Measurements from ENCODE around the gene TRIM65. TPM values are rescaled to one million over a fixed set of nuclear protein-coding genes. Genes with fewer than 3 reads are reported as not detected.
"Not testable (repeated sequence)": the region's sequence is repeated elsewhere in the genome, so short reads cannot be mapped to it uniquely, and the experiment has no call there.

TRIM65 gene
- total and polyA plus RNA-seq, 2 experiments from 2014 or later: 12.5 to 16.8 TPM

GRCh38 chr17:75869282-75870141 is 27.2 kb downstream of the TRIM65 start:
- Histone ChIP-seq H2AFZ (no peak overlapping the region), H4K20me1 (ENCODE audit: insufficient read depth, poor library complexity, severe bottlenecking) (no peaks in the 10 kb centered on the region), H3K4me1 (ENCODE audit: insufficient read depth) (peaks cover 13% of the 10 kb centered on the region), H3K9me3 (ENCODE audit: low read depth) (no peaks in the 10 kb centered on the region), H3K36me3 (replicated peaks; ENCODE audit: insufficient read depth, low read depth) (no peaks in the 10 kb centered on the region), H3K4me3 (no peak overlapping the region), H3K9me2 (replicated peaks; ENCODE audit: insufficient read depth) (no peaks in the 10 kb centered on the region), H3K79me2 (no peaks in the 10 kb centered on the region), H3K4me2 (peak overlapping the region; percentile 22), H3K27ac (peak overlapping the region; percentile 87), H3K27me3 (no peaks in the 10 kb centered on the region)
- no peak for DNase-seq (ENCODE audit: low spot score)
- TF ChIP-seq EZH2phosphoT487 (IDR thresholded peaks at IDR 0.05; ENCODE audit: low read depth, severe bottlenecking, unreplicated experiment) (no peak), CTCF (IDR thresholded peaks at IDR 0.05; ENCODE audit: poor library complexity) (no peak), EZH2 (IDR thresholded peaks at IDR 0.05; ENCODE audit: borderline replicate concordance) (no peak)
- 71% methylated on average over 23 of the region's 23 CpGs for WGBS (ENCODE audit: low lambda C conversion rate, missing lambda C conversion rate)

DNA sequence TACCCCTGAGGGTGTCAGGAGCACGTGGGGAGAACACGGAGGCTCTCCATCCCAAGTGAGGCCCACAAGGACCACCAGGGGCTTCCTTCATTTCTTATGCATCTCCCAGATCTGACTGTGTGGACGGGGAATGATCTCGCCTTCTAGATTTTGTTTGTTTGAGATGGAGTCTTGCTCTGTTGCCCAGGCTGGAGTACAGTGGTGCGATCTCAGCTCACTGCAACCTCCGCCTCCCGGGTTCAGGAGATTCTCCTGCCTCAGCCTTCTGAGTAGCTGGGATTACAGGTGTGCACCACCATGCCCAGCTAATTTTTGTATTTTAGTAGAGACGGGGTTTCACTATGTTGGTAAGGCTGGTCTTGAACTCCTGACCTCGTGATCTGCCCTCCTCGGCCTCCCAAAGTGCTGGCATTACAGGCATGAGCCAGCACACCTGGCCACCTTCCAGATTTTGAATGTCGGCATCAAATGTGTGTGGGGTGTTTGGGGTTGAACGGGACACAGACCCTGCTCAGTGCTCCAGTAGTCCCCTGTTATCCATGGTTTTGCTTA is 27.9 kb downstream of the TRIM65 start:
- Histone ChIP-seq H3K4me1 (ENCODE audit: insufficient read depth) (peaks cover 13% of the 10 kb centered on the region), H3K27ac (peak overlapping the region; percentile 87)
- 88% methylated on average over 12 of the region's 12 CpGs for WGBS (ENCODE audit: low lambda C conversion rate, missing lambda C conversion rate)
- H3K79me2 ChIP-seq; H4K20me1 ChIP-seq (ENCODE audit: insufficient read depth, poor library complexity, severe bottlenecking); H2AFZ ChIP-seq; H3K4me2 ChIP-seq; H3K36me3 ChIP-seq (replicated peaks; ENCODE audit: insufficient read depth, low read depth); H3K27me3 ChIP-seq; DNase-seq (ENCODE audit: low spot score); H3K4me3 ChIP-seq; H3K9me2 ChIP-seq (replicated peaks; ENCODE audit: insufficient read depth); H3K9me3 ChIP-seq (ENCODE audit: low read depth): not testable (repeated sequence)

DNA sequence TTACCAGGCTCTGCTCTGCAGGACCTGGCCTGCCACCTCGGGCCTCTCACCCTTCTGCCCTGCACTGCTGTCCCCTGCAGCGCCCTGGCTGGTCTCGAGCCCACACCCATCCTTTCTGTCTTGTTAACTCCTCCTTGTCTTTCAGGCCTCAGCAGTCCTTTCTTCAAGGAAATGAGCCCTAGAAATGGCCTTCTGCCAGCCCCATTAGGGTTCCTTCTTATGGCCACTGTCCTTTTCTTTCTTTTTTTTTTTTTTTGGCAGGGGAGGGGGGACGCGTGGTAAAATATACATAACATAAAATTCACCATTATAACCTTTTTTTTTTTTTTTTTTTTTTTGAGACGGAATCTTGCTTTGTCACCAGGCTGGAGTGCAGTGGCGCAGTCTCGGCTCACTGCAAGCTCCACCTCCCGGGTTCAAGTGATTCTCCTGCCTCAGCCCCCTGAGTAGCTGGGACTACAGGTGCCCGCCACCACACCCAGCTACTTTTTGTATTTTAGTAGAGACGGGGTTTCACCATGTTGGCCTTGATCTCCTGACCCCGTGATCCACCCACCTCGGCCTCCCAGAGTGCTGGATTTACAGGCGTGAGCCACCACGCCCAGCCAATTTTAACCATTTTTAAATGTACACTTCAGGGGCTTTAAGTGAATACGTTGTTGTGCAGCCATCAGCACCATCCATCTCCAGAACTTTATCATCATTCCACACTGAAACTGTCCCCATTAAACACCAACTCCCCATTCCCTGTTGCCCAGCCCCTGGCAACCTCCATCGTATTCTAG is 31.2 kb downstream of the TRIM65 start:
- peak overlapping the region; percentile 43 for H3K27ac ChIP-seq
- H3K4me3 ChIP-seq; H3K79me2 ChIP-seq; H2AFZ ChIP-seq; H3K9me2 ChIP-seq (replicated peaks; ENCODE audit: insufficient read depth); H3K9me3 ChIP-seq (ENCODE audit: low read depth); DNase-seq (ENCODE audit: low spot score); H4K20me1 ChIP-seq (ENCODE audit: insufficient read depth, poor library complexity, severe bottlenecking); H3K27me3 ChIP-seq; H3K36me3 ChIP-seq (replicated peaks; ENCODE audit: insufficient read depth, low read depth); H3K4me1 ChIP-seq (ENCODE audit: insufficient read depth); H3K4me2 ChIP-seq: not testable (repeated sequence)
- 83% methylated on average over 16 of the region's 17 CpGs for WGBS (ENCODE audit: low lambda C conversion rate, missing lambda C conversion rate)

GRCh38 chr17:75864887-75865286 is 31.9 kb downstream of the TRIM65 start:
- WGBS (ENCODE audit: low lambda C conversion rate, missing lambda C conversion rate): 78% methylated on average over 4 of the region's 4 CpGs

More at GRCh38 chr17:75864887-75865286, 31.9 kb downstream of the TRIM65 start:
- peak overlapping the region; percentile 43 for H3K27ac ChIP-seq
- not testable (repeated sequence) for H4K20me1 ChIP-seq (ENCODE audit: insufficient read depth, poor library complexity, severe bottlenecking); H3K36me3 ChIP-seq (replicated peaks; ENCODE audit: insufficient read depth, low read depth); H3K79me2 ChIP-seq; H3K4me3 ChIP-seq; DNase-seq (ENCODE audit: low spot score); H3K9me3 ChIP-seq (ENCODE audit: low read depth); H2AFZ ChIP-seq; H3K9me2 ChIP-seq (replicated peaks; ENCODE audit: insufficient read depth); H3K27me3 ChIP-seq; H3K4me1 ChIP-seq (ENCODE audit: insufficient read depth)
- peak overlapping the region; percentile 29 for H3K4me2 ChIP-seq

All from hepatocyte (in vitro differentiated cells).